CD4-positive, alpha-beta T cell (primary cell): ENCODE measurements around the gene GRIFIN. TPM values are rescaled to one million over a fixed set of nuclear protein-coding genes. Genes with fewer than 3 reads are reported as not detected.

Experiments
- ATAC-seq: fragments of 200-7000 bp; cut with Tn5 transposase; one replicate; pipeline ENCODE4 v1.10.0; 2022; ENCODE audit warnings: mild to moderate bottlenecking; ENCODE audit not compliant: poor library complexity
- CTCF ChIA-PET: fragments of 350-600 bp; sonication (Branson Sonifier 250); formaldehyde crosslinking; loops from one replicate; lab custom pipeline; 2021; ENCODE audit warnings: antibody characterized with exemption, inconsistent platforms; lab: Charles Lee
- POLR2A ChIA-PET: fragments of 350-600 bp; sonication (Branson Sonifier 250); formaldehyde crosslinking; loops from one replicate; lab custom pipeline; 2021; ENCODE audit warnings: antibody characterized with exemption, inconsistent platforms; lab: Charles Lee
- DNase-seq, 14 experiments: peaks; one replicate each; pipeline ENCODE4 v3.0.0-alpha.2; 2013 to 2020; ENCODE audit warnings: mixed read lengths in 2 of 14
- H3K27ac ChIP-seq, 2 donors: one replicate each; pipeline versions ENCODE4 v1.5.1 to v1.7.0; 2013; ENCODE audit warnings: low read length in 2 of 2, low read depth in 1 of 2, mild to moderate bottlenecking in 1 of 2
- H3K27me3 ChIP-seq, 2 experiments: 1 replicate in 1 of 2; 2 replicates in 1 of 2; pipeline versions ENCODE4 v1.6.1 to v1.7.0; 2013; ENCODE audit warnings: low read length in 2 of 2, control low read depth in 1 of 2, mild to moderate bottlenecking in 1 of 2, moderate library complexity in 1 of 2; ENCODE audit not compliant: insufficient read depth in 2 of 2, control insufficient read depth in 1 of 2
- H3K36me3 ChIP-seq: one replicate; pipeline ENCODE4 v1.6.1; 2013; ENCODE audit warnings: low read length, control low read depth; ENCODE audit not compliant: insufficient read depth
- H3K4me1 ChIP-seq: one replicate; pipeline ENCODE4 v1.6.1; 2013; ENCODE audit warnings: low read length, control low read depth; ENCODE audit not compliant: insufficient read depth
- H3K4me3 ChIP-seq: one replicate; pipeline ENCODE4 v1.5.1; 2013; ENCODE audit warnings: mild to moderate bottlenecking, low read length, moderate library complexity
- H3K9me3 ChIP-seq, 2 experiments: 1 replicate in 1 of 2; 2 replicates in 1 of 2; pipeline versions ENCODE4 v1.6.1 to v1.7.0; 2013; ENCODE audit warnings: low read length in 2 of 2, mild to moderate bottlenecking in 2 of 2, control low read depth in 1 of 2, moderate library complexity in 1 of 2; ENCODE audit not compliant: control insufficient read depth in 1 of 2, insufficient read depth in 1 of 2
- H3K27ac Mint-ChIP-seq: one replicate; pipeline ENCODE4 v1.8.0; 2020; ENCODE audit warnings: mixed read lengths
- H3K27me3 Mint-ChIP-seq: one replicate; pipeline ENCODE4 v1.8.0; 2021; ENCODE audit warnings: mixed read lengths
- H3K36me3 Mint-ChIP-seq: one replicate; pipeline ENCODE4 v1.8.0; 2021; ENCODE audit warnings: low read depth, mixed read lengths
- H3K4me1 Mint-ChIP-seq: one replicate; pipeline ENCODE4 v1.8.0; 2021; ENCODE audit warnings: low read depth, mixed read lengths
- H3K4me3 Mint-ChIP-seq: one replicate; pipeline ENCODE4 v1.8.0; 2020; ENCODE audit warnings: mild to moderate bottlenecking, mixed read lengths
- H3K9me3 Mint-ChIP-seq: one replicate; pipeline ENCODE4 v1.8.0; 2020; ENCODE audit warnings: mixed read lengths
- CTCF ChIP-seq: fragments of 200-600 bp; IDR thresholded peaks from one replicate; pipeline ENCODE4 v1.8.0; 2022; ENCODE audit warnings: antibody characterized with exemption, mild to moderate bottlenecking
- intact Hi-C, 2 experiments: fragments of 100-400 bp; cut with DNase I in 1 of 2; cut with micrococcal nuclease in 1 of 2; formaldehyde crosslinking; loops; one replicate each; pipeline versions ENCODE4 v1.15.1 to v1.9.0; 2023 to 2025; cut with DNase I, micrococcal nuclease
- total RNA-seq, 174 experiments: library from RNA in 2 of 174; stranded (reverse) in 2 of 174; gene quantifications; one replicate each; pipeline ENCODE4 v1.2.3 and lab custom pipeline; 2021 to 2026

Gene GRIFIN
- total RNA-seq, 2 experiments from 2014 or later: not detected

GRCh38 chr7:2499719-2500430, 23.7 kb upstream of the GRIFIN start:
- ChIA-PET POLR2A (interaction anchor here (1.3 to 1.9 kb wide), 2 partner anchors 9 to 11 kb away, joined by 5 to 7 read pairs; no protein-coding TSS in a partner anchor), CTCF (interaction anchor here (0.7 kb wide), 1 partner anchor 31 kb away, joined by 3 read pairs; no protein-coding TSS in a partner anchor)
- no peak overlapping the region for H3K27ac ChIP-seq
- H3K4me1 Mint-ChIP-seq: no peaks in the 10 kb centered on the region
- no peak overlapping the region for H3K27ac Mint-ChIP-seq
- no peak for TF ChIP-seq CTCF
- ATAC-seq (no peak), DNase-seq (no peak)
- H3K27me3 ChIP-seq: peaks cover 5 to 14% of the 10 kb centered on the region in 2 experiments
- intact Hi-C loops: no loop called here
- H3K27me3 Mint-ChIP-seq: peaks cover 5% of the 10 kb centered on the region
- no peaks in the 10 kb centered on the region for H3K36me3 ChIP-seq
- no peaks in the 10 kb centered on the region for H3K9me3 Mint-ChIP-seq
- peaks cover 0 to 16% of the 10 kb centered on the region in 2 experiments for H3K9me3 ChIP-seq
- H3K4me3 Mint-ChIP-seq: no peak overlapping the region
- no peak overlapping the region for H3K4me3 ChIP-seq
- peaks cover 20% of the 10 kb centered on the region for H3K4me1 ChIP-seq
- H3K36me3 Mint-ChIP-seq: no peaks in the 10 kb centered on the region

GRCh38 chr7:2499181-2499580, 23.0 kb upstream of the GRIFIN start:
- CTCF ChIA-PET: interaction anchor here (0.7 kb wide), 1 partner anchor 31 kb away, joined by 3 read pairs; no protein-coding TSS in a partner anchor
- no peaks in the 10 kb centered on the region for H3K9me3 Mint-ChIP-seq
- no peak for TF ChIP-seq CTCF
- H3K27me3 ChIP-seq: peaks cover 5 to 14% of the 10 kb centered on the region in 2 experiments
- no peak overlapping the region for H3K27ac Mint-ChIP-seq
- H3K36me3 Mint-ChIP-seq: no peaks in the 10 kb centered on the region
- peaks cover 5% of the 10 kb centered on the region for H3K27me3 Mint-ChIP-seq
- intact Hi-C loops: no loop called here
- no peaks in the 10 kb centered on the region for H3K36me3 ChIP-seq
- no peak overlapping the region for H3K4me3 ChIP-seq
- peaks cover 20% of the 10 kb centered on the region for H3K4me1 ChIP-seq
- no peaks in the 10 kb centered on the region for H3K4me1 Mint-ChIP-seq
- no peak overlapping the region for H3K27ac ChIP-seq
- POLR2A ChIA-PET: interaction anchor here (1.3 to 1.9 kb wide), 2 partner anchors 9 to 11 kb away, joined by 5 to 7 read pairs; no protein-coding TSS in a partner anchor
- DNase-seq (no peak), ATAC-seq (no peak)
- peaks cover 0 to 16% of the 10 kb centered on the region in 2 experiments for H3K9me3 ChIP-seq
- H3K4me3 Mint-ChIP-seq: no peak overlapping the region

- H3K4me3 Mint-ChIP-seq: no peak overlapping the region
Measured at GRCh38 chr7:2498708-2499107, 22.5 kb upstream of the GRIFIN start.

More at GRCh38 chr7:2498708-2499107, 22.5 kb upstream of the GRIFIN start:
- ATAC-seq (no peak), DNase-seq (no peak)
- TF ChIP-seq CTCF: no peak
- H3K27me3 Mint-ChIP-seq: peaks cover 5% of the 10 kb centered on the region
- ChIA-PET CTCF (interaction anchor here (0.7 kb wide), 1 partner anchor 30 kb away, joined by 3 read pairs; no protein-coding TSS in a partner anchor), POLR2A (interaction anchor here (0.7 to 1.9 kb wide), 4 partner anchors 10 to 132 kb away, joined by 3 to 7 read pairs (median 4); no protein-coding TSS in a partner anchor)
- H3K4me3 ChIP-seq: no peak overlapping the region
- no peaks in the 10 kb centered on the region for H3K4me1 Mint-ChIP-seq
- H3K36me3 ChIP-seq: no peaks in the 10 kb centered on the region
- H3K4me1 ChIP-seq: peaks cover 18% of the 10 kb centered on the region
- H3K27ac ChIP-seq: no peak overlapping the region
- H3K27ac Mint-ChIP-seq: no peak overlapping the region
- intact Hi-C loops: no loop called here
- peaks cover 5 to 14% of the 10 kb centered on the region in 2 experiments for H3K27me3 ChIP-seq
- peaks cover 0 to 16% of the 10 kb centered on the region in 2 experiments for H3K9me3 ChIP-seq
- H3K9me3 Mint-ChIP-seq: no peaks in the 10 kb centered on the region
- H3K36me3 Mint-ChIP-seq: no peaks in the 10 kb centered on the region
